Activated T-cell treated with anti-CD3 and anti-CD28 coated beads for 48 hours (primary cell): ENCODE measurements around the gene INMT.

Experiments used
- DNase-seq: peaks from one replicate; pipeline ENCODE4 v3.0.0-alpha.2; 2020; ENCODE audit warnings: low read depth

The INMT gene

GRCh38 chr7:30728591-30729100 is 23.3 kb upstream of the INMT start:
- DNase-seq = no peak

DNA sequence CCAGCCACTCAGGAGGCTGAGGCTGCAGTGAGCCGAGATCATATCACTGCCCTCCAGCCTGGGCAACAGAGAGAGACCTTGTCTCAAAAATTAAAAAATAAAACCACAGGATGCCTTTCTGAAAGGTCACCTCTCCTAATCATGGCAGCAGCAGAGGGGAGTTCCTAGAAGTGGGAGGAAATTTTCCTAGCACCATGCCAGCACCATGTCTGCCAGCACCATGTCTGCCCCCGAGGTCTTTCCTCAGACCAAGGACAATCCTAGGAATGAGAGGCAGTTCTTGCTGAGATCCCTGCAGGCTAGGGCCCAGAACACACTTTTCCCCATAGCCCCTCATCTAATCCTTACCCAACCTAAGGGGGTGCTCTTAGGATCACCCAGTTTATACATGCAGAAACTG is 22.3 kb upstream of the INMT start:
- no peak for DNase-seq

DNA sequence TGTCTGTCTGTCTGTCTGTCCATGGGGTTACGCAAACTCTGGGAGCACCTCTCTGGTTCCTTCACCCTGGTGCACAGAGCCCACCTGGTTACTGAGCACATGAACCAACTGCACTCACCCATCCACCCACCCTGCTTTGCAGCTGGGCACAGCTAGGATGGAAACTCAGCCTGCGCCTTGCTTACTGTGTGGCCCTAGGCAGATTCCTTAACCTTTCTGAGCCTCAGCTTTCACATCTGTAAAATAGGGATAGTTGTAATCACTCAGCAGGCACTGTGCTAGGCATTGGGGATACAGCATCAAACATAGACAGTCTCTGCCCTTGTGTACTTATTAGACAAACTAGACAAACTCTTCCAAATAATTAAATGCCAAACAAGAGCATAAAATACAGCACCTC is 21.8 kb upstream of the INMT start:
- no peak for DNase-seq

GRCh38 chr7:30730996-30731395 is 20.9 kb upstream of the INMT start:
- no peak for DNase-seq

DNA sequence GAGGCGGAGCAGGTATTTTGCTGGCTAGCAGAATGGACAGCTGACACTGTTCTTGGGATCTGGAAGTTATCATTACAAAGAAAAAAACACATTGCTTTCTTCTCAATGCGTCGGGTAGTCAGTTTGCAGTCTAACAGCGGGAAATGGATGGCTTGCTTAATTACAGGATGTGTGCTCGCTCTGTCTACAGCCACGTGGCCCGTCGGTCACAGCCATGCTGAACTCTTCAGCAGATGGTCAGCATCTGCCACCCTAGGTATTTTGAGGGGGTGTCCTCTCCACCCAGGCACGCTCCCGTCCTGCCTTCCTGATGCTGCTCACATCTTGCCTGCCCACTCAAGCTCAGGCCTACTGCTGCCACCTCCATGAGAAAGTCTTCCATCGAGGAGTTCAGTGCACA is 20.4 kb upstream of the INMT start:
- DNase-seq = no peak

GRCh38 chr7:30732606-30733005 is 19.3 kb upstream of the INMT start:
- no peak for DNase-seq

- DNase-seq = no peak
These were observed 18.7 kb upstream of the INMT start for GRCh38 chr7:30733216-30733615.

GRCh38 chr7:30733691-30734090 is 18.2 kb upstream of the INMT start:
- no peak for DNase-seq

DNA sequence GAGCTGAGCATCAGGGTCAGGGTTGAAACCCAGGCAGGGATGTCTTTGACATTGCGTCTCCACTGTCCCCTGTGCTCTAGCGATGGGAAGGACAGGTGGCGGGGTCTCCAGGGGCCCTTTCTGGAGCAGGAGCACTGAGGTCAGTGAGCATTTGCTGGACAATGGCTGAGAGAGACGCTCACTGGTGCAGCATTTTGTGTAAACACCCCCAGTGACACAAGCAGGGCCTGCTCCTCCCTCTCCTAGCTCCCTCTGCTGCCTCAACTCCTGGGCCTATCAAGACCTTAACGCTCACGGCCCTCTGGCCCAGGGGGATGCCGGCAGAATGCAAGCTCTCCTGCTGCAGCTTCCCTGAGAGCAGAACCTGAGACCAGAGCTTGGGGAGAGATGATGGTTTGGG is 17.4 kb upstream of the INMT start:
- DNase-seq = no peak

- no peak for DNase-seq
These were observed 16.3 kb upstream of the INMT start for GRCh38 chr7:30735631-30736030.

DNA sequence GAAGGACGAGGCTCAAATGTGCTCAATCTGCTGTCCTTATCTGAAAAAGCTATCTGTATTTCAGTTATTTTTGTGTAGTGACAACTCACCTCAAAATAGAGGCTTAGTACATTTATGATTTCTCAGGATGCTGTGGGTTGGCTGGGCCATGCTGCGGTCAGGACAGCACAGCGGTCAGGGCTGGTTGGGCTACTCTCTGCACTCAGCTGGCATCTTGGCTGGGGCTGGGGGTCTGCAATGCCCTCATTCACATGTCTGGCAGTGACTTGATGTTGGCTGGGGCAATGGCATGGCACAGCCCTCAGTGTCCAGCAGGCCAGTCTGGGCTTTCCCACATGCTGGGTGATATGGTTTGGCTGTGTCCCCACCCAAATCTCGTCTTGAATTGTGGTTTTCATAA is 15.6 kb upstream of the INMT start:
- DNase-seq = no peak

- no peak for DNase-seq
These were observed 13.7 kb upstream of the INMT start for GRCh38 chr7:30738026-30738915.

DNA sequence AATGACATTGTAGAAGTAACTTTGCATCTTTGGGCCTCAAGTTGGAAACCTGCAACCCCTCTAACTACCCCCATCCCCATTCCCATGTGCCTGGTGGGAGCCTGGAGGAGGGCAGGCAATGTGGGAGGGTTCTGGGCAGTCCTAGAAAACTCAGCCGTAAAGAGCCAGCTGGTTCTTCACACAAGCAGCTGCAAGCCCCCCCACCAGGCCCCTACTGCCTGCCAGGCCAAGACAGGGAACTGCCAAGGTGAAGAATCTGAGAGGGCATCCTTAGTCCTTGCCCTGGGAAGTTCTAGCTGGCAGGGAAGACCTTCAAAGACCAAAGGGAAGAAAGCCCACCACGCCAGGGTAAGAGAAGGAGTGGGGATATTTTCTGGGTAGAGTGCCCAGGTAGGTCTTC is 12.2 kb upstream of the INMT start:
- no peak for DNase-seq

DNA sequence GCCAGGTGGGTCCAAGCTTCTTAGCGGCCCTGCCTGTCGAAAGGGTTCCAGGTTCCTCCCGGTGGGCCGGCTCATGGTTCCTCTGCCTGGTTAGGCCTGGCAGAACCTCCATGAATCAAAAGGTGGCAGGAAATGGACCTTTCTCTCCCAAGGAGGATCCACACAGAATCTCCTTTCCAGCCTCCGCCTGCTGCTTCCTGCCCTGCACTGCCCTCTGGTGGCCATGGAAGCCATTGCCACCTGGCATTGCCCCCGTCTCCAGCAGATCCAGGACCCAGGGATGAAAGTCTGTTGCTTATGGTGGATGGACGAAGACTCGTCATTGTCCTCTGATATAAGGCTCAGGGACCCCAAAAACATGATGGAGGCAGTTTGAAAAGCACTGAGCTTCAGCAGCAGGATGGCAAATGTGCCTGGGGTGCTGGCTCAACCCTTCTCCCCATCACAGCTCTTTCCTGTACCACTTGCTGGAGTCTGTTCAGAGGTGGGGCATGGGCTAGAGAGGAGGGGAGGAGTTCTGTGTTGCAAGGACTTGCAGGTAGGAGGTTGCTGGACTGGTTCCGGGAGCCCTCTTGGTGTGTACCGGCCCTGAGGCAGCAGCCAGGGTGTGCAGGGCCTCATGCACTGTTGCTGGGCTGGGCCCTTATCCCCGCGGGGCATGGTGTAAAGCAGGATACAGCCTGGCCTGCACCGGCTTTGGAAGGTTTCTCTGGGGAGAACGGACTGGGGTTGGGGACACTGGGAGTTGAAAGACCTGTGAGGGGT is 11.3 kb upstream of the INMT start:
- DNase-seq = peak; percentile 66

GRCh38 chr7:30741289-30741688 is 10.6 kb upstream of the INMT start:
- DNase-seq = no peak

DNA sequence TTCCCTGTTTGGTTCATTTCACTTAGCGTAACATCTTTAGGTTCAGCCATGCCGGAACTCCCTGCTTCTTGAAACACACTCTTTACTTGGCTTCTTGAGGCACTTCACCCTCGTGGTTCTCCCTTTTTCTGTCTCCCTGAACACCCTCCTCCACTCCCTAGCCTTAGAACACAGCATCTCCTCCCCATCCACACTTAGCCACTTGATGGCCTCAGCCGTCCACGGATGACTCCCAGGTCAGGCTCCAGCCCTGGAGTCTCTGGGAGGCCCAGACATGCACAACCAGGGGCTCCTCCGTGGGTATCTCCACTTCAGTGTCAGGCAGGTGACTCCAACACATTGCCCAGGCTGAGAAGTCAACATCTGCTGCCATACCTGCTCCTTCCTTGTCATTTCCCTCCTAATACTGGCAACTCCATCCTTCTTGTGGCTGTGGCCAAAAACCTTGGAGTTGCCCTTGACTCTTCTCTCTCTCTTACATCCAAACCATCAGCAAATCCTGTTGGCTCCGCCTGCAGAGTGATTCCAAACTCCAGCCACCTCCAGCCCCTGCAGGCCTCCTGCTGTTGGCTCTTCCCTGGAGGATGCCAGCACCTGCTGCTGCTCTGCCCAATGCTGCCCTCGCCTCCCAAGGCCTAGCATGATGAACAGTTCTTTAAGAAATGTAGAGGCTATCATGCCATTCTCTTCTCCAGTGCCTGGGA is 8.4 kb upstream of the INMT start:
- DNase-seq = no peak

DNA sequence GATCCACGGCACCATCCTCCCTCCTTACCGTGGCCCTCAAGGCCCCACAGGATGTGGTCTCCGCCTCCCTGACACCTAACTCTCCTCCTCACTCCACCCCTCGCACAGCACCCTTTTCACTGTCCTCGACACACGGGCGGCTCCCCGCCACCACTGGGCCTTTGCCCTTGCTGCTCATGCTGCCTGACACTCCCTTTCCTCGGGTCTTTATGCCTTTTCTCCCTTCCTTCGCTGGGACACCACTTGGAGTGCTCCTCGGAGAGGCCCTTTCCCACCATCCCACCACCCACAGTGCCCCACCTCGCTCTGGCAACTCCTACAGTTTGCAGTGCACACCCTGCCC is 7.9 kb upstream of the INMT start:
- no peak for DNase-seq

- no peak for DNase-seq
These were observed 6.5 kb upstream of the INMT start for GRCh38 chr7:30745261-30745941.

DNA sequence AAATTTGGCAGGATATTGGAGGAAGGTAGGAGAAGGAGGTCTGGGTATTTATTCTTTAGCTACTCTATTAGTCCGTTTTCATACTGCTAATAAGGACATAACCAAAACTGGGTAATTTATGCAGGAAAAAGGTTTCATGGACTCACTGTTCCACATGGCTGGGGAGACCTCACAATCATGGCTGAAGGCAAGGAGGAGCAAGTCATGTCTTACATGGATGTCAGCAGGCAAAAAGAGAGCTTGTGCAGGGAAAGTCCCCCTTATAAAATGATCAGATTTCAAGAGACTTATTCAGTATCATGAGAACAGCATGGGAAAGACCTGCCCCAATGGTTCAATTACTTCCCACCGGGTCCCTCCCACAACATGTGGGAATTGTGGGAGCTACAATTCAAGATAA is 1.9 kb upstream of the INMT start:
- no peak for DNase-seq

DNA sequence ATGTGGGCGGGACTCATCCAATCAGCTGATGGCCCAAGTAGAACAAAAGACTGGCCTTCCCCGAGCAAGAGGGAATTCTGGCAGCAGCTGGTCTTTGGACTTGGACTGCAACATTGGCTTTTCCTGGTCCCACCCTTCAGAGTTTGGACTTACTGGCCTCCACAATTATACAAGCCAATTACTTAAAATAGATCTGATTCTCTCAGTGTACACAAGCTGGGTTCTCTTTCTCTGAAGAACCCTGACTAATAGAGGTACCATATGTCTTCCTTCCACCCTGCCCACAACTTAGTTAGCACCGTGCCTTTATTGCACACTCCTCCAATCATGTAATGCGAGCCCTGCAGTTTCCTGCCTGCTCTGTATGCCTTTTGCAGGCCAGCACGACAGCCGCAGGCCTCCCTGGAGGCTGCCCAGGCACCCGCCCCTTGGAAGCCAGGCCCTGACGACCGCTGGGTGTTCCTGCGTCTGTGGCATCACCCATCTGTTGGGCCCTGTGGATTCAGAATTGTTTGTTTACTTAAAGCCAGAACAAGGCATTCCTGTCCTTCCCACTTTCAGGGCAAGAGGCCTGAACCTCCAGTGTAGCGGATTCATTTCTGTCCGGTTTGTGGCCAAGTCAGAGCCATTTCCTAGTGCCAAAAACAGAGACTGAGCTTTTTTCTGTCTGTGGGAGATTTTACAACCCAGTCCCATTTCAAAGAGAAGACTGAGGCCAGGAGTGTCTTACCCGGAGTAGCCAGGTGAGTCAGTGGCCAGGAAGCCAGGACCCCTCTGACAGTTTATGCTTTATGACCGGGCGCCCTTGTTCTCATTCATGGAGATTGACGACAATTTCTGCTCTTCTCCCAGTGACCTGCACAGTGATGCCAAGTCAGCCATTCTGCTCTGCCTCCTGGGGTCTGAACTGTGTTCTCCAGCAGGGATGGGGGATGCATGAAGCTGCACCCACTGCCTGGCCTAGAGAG is 968 bp upstream of the INMT start:
- no peak for DNase-seq

DNA sequence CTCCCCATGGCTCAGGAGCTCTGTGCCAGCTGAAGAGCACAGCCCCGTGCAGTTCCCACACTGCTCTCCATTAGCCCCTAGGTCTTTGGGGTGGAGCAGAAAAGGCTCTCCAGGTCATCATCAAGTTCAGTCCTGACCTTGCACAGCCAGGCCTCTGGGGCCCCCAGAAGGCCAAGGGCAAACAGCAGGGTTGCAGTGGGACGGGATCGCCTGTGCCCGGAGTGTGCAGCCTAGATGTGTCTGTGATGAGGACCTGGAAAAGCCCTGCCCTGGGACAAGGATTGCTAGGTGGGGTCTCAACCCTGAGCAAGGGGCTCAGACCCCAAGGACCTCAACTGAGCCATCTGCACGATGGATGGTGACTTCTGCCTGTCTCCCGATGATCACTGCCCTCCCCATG is 549 bp downstream of the INMT start:
- no peak for DNase-seq
